IMR-90 (cell line): ENCODE data around the gene GJB5. TPM values are rescaled to one million over a fixed set of nuclear protein-coding genes. Genes with fewer than 3 reads are reported as not detected.

Experiments used
- ATAC-seq: fragments of 200-7000 bp; cut with Tn5 transposase; 2 replicates; pipeline ENCODE4 v1.9.1; 2020; ENCODE audit warnings: low read depth, mild to moderate bottlenecking, moderate library complexity
- BruUV-seq: library from RNA; stranded (reverse); fragments of 400-500 nt; replicated peaks from 2 replicates; lab custom pipeline; 2021; lab: Mats Ljungman, UMichigan
- CTCF ChIA-PET: fragments of 300-600 bp; formaldehyde crosslinking; extraction: SDS; loops from one replicate; lab custom pipeline; 2021; ENCODE audit warnings: antibody characterized with exemption; lab: Yijun Ruan, JAX
- POLR2A ChIA-PET: fragments of 300-600 bp; sonication (Branson Sonifier 250); formaldehyde crosslinking; loops from one replicate; lab custom pipeline; 2022; ENCODE audit warnings: antibody characterized with exemption; ENCODE audit not compliant: unreplicated experiment; lab: Charles Lee
- DNase-seq: peaks from one replicate; pipeline ENCODE4 v3.0.0; 2013
- H2AFZ ChIP-seq: replicated peaks from 2 replicates; pipeline ENCODE3; 2013; ENCODE audit warnings: low read length, mild to moderate bottlenecking; ENCODE audit not compliant: poor library complexity
- H2AK5ac ChIP-seq: 2 replicates; pipeline ENCODE4 v1.6.1; 2013; ENCODE audit warnings: low read depth, low read length, inconsistent platforms
- H2AK9ac ChIP-seq: replicated peaks from 2 replicates; pipeline ENCODE3; 2013; ENCODE audit warnings: mild to moderate bottlenecking, low read depth, low read length, moderate library complexity; ENCODE audit not compliant: poor library complexity
- H2BK120ac ChIP-seq: 2 replicates; pipeline ENCODE4 v1.6.1; 2013; ENCODE audit warnings: low read depth, low read length, inconsistent platforms
- H2BK15ac ChIP-seq: 3 replicates; pipeline ENCODE4 v1.6.1; 2013; ENCODE audit warnings: low read depth, low read length, inconsistent platforms
- H2BK20ac ChIP-seq: 2 replicates; pipeline ENCODE4 v1.6.1; 2013; ENCODE audit warnings: low read depth, mild to moderate bottlenecking, inconsistent platforms, low read length, moderate library complexity
- H2BK5ac ChIP-seq: 2 replicates; pipeline ENCODE4 v1.6.1; 2013; ENCODE audit warnings: mild to moderate bottlenecking, low read depth, low read length, inconsistent platforms; ENCODE audit not compliant: poor library complexity, severe bottlenecking
- H3K14ac ChIP-seq: replicated peaks from 2 replicates; pipeline ENCODE4 v1.6.1; 2013; ENCODE audit warnings: low read depth, low read length, inconsistent platforms
- H3K18ac ChIP-seq: 2 replicates; pipeline ENCODE4 v1.6.1; 2013; ENCODE audit warnings: low read depth, low read length, control low read depth
- H3K23ac ChIP-seq: 2 replicates; pipeline ENCODE4 v1.6.1; 2013; ENCODE audit warnings: low read depth, low read length, inconsistent platforms
- H3K27ac ChIP-seq: 2 replicates; pipeline ENCODE4 v1.5.1; 2013; ENCODE audit warnings: mild to moderate bottlenecking, control low read depth, low read length; ENCODE audit not compliant: insufficient read depth
- H3K27me3 ChIP-seq: 2 replicates; pipeline ENCODE4 v1.6.1; 2013; ENCODE audit warnings: low read length; ENCODE audit not compliant: control insufficient read depth, insufficient read depth
- H3K36me3 ChIP-seq: 2 replicates; pipeline ENCODE4 v1.6.1; 2013; ENCODE audit warnings: low read length, mixed read lengths; ENCODE audit not compliant: control insufficient read depth, insufficient read depth
- H3K4ac ChIP-seq: 2 replicates; pipeline ENCODE4 v1.6.1; 2013; ENCODE audit warnings: low read depth, low read length, inconsistent platforms
- H3K4me1 ChIP-seq: 2 replicates; pipeline ENCODE4 v1.6.1; 2013; ENCODE audit warnings: low read length, mixed read lengths; ENCODE audit not compliant: control insufficient read depth, insufficient read depth
- H3K4me2 ChIP-seq: 2 replicates; pipeline ENCODE4 v1.6.1; 2013; ENCODE audit warnings: low read depth, mild to moderate bottlenecking, control low read depth, low read length, moderate library complexity
- H3K4me3 ChIP-seq: 2 replicates; pipeline ENCODE4 v1.5.1; 2013; ENCODE audit warnings: low read depth, mild to moderate bottlenecking, control low read depth, low read length, moderate library complexity; ENCODE audit not compliant: insufficient read depth
- H3K56ac ChIP-seq: 2 replicates; pipeline ENCODE4 v1.6.1; 2013; ENCODE audit warnings: low read length, inconsistent platforms; ENCODE audit not compliant: insufficient read depth; ENCODE audit errors: extremely low read depth
- H3K79me1 ChIP-seq, 2 experiments: 2 replicates each; pipeline ENCODE4 v1.6.1; 2013; ENCODE audit warnings: low read length in 2 of 2, inconsistent platforms in 1 of 2, low read depth in 1 of 2
- H3K9ac ChIP-seq: 2 replicates; pipeline ENCODE4 v1.6.1; 2013; ENCODE audit warnings: low read depth, low read length, control low read depth
- H3K9me1 ChIP-seq: 2 replicates; pipeline ENCODE4 v1.6.1; 2013; ENCODE audit warnings: low read length, inconsistent platforms; ENCODE audit not compliant: insufficient read depth
- H3K9me3 ChIP-seq: 2 replicates; pipeline ENCODE4 v1.6.1; 2013; ENCODE audit warnings: low read length; ENCODE audit not compliant: control insufficient read depth, insufficient read depth
- H4K20me1 ChIP-seq: 2 replicates; pipeline ENCODE4 v1.6.1; 2013; ENCODE audit warnings: low read length, inconsistent platforms; ENCODE audit not compliant: insufficient read depth
- H4K5ac ChIP-seq: 2 replicates; pipeline ENCODE4 v1.6.1; 2013; ENCODE audit warnings: mild to moderate bottlenecking, low read depth, low read length, control low read depth
- H4K8ac ChIP-seq, 2 experiments: 2 replicates each; pipeline ENCODE4 v1.6.1; 2013; ENCODE audit warnings: low read depth in 2 of 2, low read length in 2 of 2, control low read depth in 1 of 2, inconsistent platforms in 1 of 2
- H4K91ac ChIP-seq: 2 replicates; pipeline ENCODE4 v1.6.1; 2013; ENCODE audit warnings: low read depth, low read length, inconsistent platforms; ENCODE audit not compliant: insufficient read depth
- BHLHE40 ChIP-seq: fragments of 150-350 bp; IDR thresholded peaks from 2 replicates; pipeline ENCODE4 v1.6.1; 2016; ENCODE audit warnings: mild to moderate bottlenecking, low read depth, low read length
- CHD1 ChIP-seq: IDR thresholded peaks from 2 replicates; pipeline ENCODE4 v1.6.1; 2012; ENCODE audit warnings: low read depth, low read length, improper control_type of control experiment
- FOS ChIP-seq: fragments of 150-350 bp; IDR thresholded peaks from 2 replicates; pipeline ENCODE4 v1.6.1; 2016; ENCODE audit warnings: low read depth, low read length
- MAFK ChIP-seq: IDR thresholded peaks from 2 replicates; pipeline ENCODE4 v1.6.1; 2012; ENCODE audit warnings: low read depth, low read length, improper control_type of control experiment
- POLR2A ChIP-seq: IDR thresholded peaks from 2 replicates; pipeline ENCODE4 v1.6.1; 2012; ENCODE audit warnings: mild to moderate bottlenecking, low read depth, low read length
- RAD21 ChIP-seq: IDR thresholded peaks from 2 replicates; pipeline ENCODE4 v1.6.1; 2012; ENCODE audit warnings: low read length, improper control_type of control experiment
- RCOR1 ChIP-seq: IDR thresholded peaks from 2 replicates; pipeline ENCODE4 v1.6.1; 2012; ENCODE audit warnings: mild to moderate bottlenecking, low read length, improper control_type of control experiment; ENCODE audit not compliant: insufficient replicate concordance
- WGBS, 2 experiments: methylation state at CpG; one replicate each; pipeline versions ENCODE4 v1.1.5 to v1.1.7; 2013; ENCODE audit warnings: missing lambda C conversion rate in 2 of 2; ENCODE audit not compliant: insufficient read length in 1 of 2; ENCODE audit errors: extremely low coverage in 2 of 2; 5-methylcytosine and 5-hydroxymethylcytosine counted together
- dilution Hi-C: fragments of 300-500 bp; cut with HindIII; formaldehyde crosslinking; loops from one replicate; pipeline ENCODE4 v1.14.3; 2018; ENCODE audit warnings: low sequenced_read_pairs; ENCODE audit not compliant: unreplicated experiment
- in situ Hi-C: fragments of 300-500 bp; cut with MboI; formaldehyde crosslinking; loops from 3 replicates; pipeline ENCODE4 v1.14.3; 2019; ENCODE audit warnings: low sequenced_read_pairs, inconsistent platforms, mixed read lengths
- intact Hi-C: fragments of 100-400 bp; cut with micrococcal nuclease; formaldehyde crosslinking; loops from 2 replicates; pipeline ENCODE4 v1.10.0; 2022
- polyA plus RNA-seq, 3 experiments: library from polyadenylated mRNA; depleted of rRNA; stranded (reverse); fragments of >200 nt; gene quantifications; 2 replicates each; pipeline ENCODE4 v1.2.3, GENCODE V29; 2012; ENCODE audit warnings: low replicate concordance in 1 of 3
- total RNA-seq: library from RNA; depleted of rRNA; stranded (reverse); fragments of >200 nt; gene quantifications from 2 replicates; pipeline ENCODE4 v1.2.3, GENCODE V29; 2012
- TF ChIP-seq, protein P1 (sequence below): fragments of 150-350 bp; IDR thresholded peaks from 2 replicates; pipeline ENCODE4 v1.6.1; 2016; ENCODE audit warnings: low read depth, mild to moderate bottlenecking, low read length, moderate library complexity, borderline replicate concordance
- TF ChIP-seq, protein P2 (sequence below): conservative IDR thresholded peaks from 2 replicates; pipeline ENCODE4 v1.5.1; 2012; ENCODE audit warnings: mild to moderate bottlenecking, low read depth, low read length, improper control_type of control experiment

The GJB5 gene
- total and polyA plus RNA-seq, 2 of the 4 experiments (the other 2 are of a cell fraction), result 0.10 TPM; not detected in 1

DNA sequence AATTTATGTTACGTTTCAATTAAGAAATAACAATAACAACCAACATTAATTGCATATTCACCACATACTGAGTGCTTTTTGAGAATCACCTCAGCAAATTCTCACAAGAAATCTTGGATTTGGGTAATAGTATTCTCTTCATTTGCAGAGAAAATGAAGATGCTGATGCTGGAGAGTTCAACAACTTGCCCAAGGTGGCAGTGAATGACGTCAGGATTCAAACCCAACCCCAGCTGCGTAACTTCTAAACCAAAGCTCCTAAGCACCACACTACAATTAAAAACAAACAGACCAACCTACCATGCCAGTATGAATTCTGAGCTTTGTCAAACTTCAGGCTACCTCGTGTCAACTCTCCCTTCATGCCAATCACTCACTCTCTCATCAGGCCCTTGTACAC lies 46.7 kb upstream of the GJB5 start:
- DNase-seq, result no peak
- Histone ChIP-seq H3K79me1 (no peaks in the 10 kb centered on the region), H2AK5ac (no peak overlapping the region), H2BK5ac (no peak overlapping the region), H3K4me3 (no peak overlapping the region), H3K9me1 (no peaks in the 10 kb centered on the region), H2BK20ac (no peak overlapping the region), H3K9me3 (no peaks in the 10 kb centered on the region; the same call in 1 of the 2 replicates), H4K91ac (no peak overlapping the region), H3K18ac (no peak overlapping the region), H3K4ac (no peak overlapping the region), H3K23ac (no peak overlapping the region), H2BK120ac (no peak overlapping the region), H3K4me2 (no peak overlapping the region), H3K56ac (no peak overlapping the region), H2AK9ac (no peak overlapping the region), H4K20me1 (no peaks in the 10 kb centered on the region), H3K14ac (no peak overlapping the region), H2AFZ (no peak overlapping the region), H3K4me1 (no peaks in the 10 kb centered on the region), H3K27ac (no peak overlapping the region), H2BK15ac (no peak overlapping the region), H4K5ac (no peak overlapping the region), H3K9ac (no peak overlapping the region), H4K8ac (no peak overlapping the region), H3K36me3 (no peaks in the 10 kb centered on the region), H3K27me3 (no peaks in the 10 kb centered on the region)
- TF ChIP-seq RCOR1 (no peak), FOS (no peak), POLR2A (no peak), RAD21 (no peak), CHD1 (no peak), BHLHE40 (no peak), MAFK (no peak)
- TF ChIP-seq, protein P1, sequence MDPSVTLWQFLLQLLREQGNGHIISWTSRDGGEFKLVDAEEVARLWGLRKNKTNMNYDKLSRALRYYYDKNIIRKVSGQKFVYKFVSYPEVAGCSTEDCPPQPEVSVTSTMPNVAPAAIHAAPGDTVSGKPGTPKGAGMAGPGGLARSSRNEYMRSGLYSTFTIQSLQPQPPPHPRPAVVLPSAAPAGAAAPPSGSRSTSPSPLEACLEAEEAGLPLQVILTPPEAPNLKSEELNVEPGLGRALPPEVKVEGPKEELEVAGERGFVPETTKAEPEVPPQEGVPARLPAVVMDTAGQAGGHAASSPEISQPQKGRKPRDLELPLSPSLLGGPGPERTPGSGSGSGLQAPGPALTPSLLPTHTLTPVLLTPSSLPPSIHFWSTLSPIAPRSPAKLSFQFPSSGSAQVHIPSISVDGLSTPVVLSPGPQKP, result no peak
- TF ChIP-seq, protein P2, sequence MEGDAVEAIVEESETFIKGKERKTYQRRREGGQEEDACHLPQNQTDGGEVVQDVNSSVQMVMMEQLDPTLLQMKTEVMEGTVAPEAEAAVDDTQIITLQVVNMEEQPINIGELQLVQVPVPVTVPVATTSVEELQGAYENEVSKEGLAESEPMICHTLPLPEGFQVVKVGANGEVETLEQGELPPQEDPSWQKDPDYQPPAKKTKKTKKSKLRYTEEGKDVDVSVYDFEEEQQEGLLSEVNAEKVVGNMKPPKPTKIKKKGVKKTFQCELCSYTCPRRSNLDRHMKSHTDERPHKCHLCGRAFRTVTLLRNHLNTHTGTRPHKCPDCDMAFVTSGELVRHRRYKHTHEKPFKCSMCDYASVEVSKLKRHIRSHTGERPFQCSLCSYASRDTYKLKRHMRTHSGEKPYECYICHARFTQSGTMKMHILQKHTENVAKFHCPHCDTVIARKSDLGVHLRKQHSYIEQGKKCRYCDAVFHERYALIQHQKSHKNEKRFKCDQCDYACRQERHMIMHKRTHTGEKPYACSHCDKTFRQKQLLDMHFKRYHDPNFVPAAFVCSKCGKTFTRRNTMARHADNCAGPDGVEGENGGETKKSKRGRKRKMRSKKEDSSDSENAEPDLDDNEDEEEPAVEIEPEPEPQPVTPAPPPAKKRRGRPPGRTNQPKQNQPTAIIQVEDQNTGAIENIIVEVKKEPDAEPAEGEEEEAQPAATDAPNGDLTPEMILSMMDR, result no peak
- dilution Hi-C loops (no loop called here), in situ Hi-C loops (no loop called here), intact Hi-C loops (no loop called here)
- WGBS, 2 experiments, result 49% methylated on average over 3 of the region's 4 CpGs; no CpG with 5 or more reads in 1 of the 2 experiments
- no TSS peak for BruUV-seq
- no peak for ATAC-seq
- POLR2A ChIA-PET, result no interaction called here
- CTCF ChIA-PET, result no interaction called here
